Chondrocyte (in vitro differentiated cells): Measurements from ENCODE around the gene TMBIM1. TPM values are rescaled to one million over a fixed set of nuclear protein-coding genes. Genes with fewer than 3 reads are reported as not detected.

ENCODE experiments used
- DNase-seq: peaks from one replicate; pipeline ENCODE4 v3.0.0; 2021; ENCODE audit warnings: mixed read lengths, low spot score
- H3K27ac Mint-ChIP-seq: one replicate; pipeline ENCODE4 v1.8.0; 2021; ENCODE audit warnings: mild to moderate bottlenecking, moderate library complexity, mixed read lengths; ENCODE audit not compliant: unreplicated experiment
- H3K27me3 Mint-ChIP-seq: 2 replicates; pipeline ENCODE4 v1.8.0; 2021; ENCODE audit warnings: low read depth, mixed read lengths
- H3K36me3 Mint-ChIP-seq: 2 replicates; pipeline ENCODE4 v1.8.0; 2021; ENCODE audit warnings: low read depth, mixed read lengths
- H3K4me1 Mint-ChIP-seq: 2 replicates; pipeline ENCODE4 v1.8.0; 2021; ENCODE audit warnings: low read depth, mild to moderate bottlenecking, mixed read lengths
- H3K4me3 Mint-ChIP-seq: one replicate; pipeline ENCODE4 v1.8.0; 2021; ENCODE audit warnings: mild to moderate bottlenecking, moderate library complexity, mixed read lengths; ENCODE audit not compliant: unreplicated experiment
- H3K9me3 Mint-ChIP-seq: 2 replicates; pipeline ENCODE4 v1.8.0; 2021; ENCODE audit warnings: low read depth, mixed read lengths
- total RNA-seq: library from RNA; stranded (reverse); gene quantifications from 3 replicates; pipeline ENCODE4 v1.2.1, GENCODE V29; 2021
- TF ChIP-seq, protein P1 (sequence below): fragments of 200-600 bp; sonication (generic); IDR thresholded peaks from 2 replicates; pipeline ENCODE4 v1.5.0; 2021; ENCODE audit warnings: antibody characterized with exemption, mild to moderate bottlenecking, moderate library complexity

Gene TMBIM1
- total RNA-seq, 1 donor from 2014 or later, result 100 TPM

DNA sequence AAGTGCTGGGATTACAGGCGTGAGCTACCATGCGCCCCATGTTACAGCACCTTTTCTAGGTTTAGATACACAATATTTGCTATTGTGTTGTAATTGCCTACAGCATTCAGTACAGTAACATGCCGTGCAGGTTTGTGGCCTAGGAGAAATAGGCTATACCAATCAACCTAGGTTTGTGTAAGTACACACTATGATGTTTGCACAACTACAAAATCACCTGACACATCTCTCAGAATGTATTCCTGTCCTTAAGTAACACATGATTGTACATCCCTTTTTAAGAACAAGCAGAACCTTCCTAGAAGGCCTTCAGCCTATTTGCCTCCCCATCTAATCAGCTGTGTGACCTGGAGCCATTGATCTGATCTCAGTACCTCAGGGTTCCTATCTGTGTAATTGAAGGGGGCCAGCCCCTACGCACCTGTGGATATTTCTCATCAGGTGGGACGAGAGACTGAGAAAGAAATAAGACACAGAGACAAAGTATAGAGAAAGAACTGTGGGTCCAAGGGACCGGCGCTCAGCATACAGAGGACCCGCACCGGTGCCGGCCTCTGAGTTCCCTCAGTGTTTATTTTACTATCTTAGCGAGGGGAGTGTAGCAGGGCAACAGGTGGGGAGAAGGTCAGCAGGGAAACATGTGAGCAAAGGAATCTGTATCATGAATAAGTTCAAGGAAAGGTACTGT, 18.7 kb upstream of the TMBIM1 start:
- peaks cover 3% of the 10 kb centered on the region for H3K27me3 Mint-ChIP-seq
- H3K36me3 Mint-ChIP-seq, result no peaks in the 10 kb centered on the region
- TF ChIP-seq, protein P1, sequence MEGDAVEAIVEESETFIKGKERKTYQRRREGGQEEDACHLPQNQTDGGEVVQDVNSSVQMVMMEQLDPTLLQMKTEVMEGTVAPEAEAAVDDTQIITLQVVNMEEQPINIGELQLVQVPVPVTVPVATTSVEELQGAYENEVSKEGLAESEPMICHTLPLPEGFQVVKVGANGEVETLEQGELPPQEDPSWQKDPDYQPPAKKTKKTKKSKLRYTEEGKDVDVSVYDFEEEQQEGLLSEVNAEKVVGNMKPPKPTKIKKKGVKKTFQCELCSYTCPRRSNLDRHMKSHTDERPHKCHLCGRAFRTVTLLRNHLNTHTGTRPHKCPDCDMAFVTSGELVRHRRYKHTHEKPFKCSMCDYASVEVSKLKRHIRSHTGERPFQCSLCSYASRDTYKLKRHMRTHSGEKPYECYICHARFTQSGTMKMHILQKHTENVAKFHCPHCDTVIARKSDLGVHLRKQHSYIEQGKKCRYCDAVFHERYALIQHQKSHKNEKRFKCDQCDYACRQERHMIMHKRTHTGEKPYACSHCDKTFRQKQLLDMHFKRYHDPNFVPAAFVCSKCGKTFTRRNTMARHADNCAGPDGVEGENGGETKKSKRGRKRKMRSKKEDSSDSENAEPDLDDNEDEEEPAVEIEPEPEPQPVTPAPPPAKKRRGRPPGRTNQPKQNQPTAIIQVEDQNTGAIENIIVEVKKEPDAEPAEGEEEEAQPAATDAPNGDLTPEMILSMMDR, result no peak
- no peak for DNase-seq
- H3K4me1 Mint-ChIP-seq, result peaks cover 1% of the 10 kb centered on the region
- no peak overlapping the region for H3K4me3 Mint-ChIP-seq
- H3K9me3 Mint-ChIP-seq, result no peaks in the 10 kb centered on the region
- no peak overlapping the region for H3K27ac Mint-ChIP-seq

DNA sequence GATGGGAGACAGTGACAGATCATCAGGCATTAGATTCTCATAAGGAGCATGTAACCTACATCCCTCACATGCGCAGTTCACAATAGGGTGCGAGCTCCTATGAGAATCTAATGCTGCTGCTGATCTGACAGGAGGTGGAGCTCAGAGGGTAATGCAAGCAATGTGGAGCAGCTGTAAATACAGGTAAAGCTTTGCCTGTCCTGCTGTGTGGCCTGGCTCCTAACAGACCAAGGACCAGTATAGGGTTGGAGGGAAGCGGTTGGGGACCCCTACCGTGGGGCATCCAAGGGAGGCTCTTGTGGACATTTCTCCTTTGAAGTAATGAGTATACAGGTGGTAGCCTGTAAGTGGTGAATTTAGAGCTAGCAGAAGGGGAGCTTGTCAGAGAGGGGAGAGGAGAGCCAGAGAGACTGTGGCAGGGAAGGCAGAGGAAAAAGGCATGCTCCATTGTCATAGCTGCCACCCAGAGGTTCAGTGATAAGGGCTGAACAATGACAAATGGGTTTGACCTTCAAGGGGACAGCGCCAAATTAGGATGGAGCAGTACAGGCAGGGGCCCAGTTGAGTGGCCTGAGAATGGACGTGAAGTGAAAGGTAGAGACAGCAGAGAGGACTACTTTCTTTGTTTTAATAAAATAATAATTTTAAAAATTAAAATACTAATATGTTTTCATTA, 15.2 kb upstream of the TMBIM1 start:
- no peak overlapping the region for H3K27ac Mint-ChIP-seq
- no peak for DNase-seq

DNA sequence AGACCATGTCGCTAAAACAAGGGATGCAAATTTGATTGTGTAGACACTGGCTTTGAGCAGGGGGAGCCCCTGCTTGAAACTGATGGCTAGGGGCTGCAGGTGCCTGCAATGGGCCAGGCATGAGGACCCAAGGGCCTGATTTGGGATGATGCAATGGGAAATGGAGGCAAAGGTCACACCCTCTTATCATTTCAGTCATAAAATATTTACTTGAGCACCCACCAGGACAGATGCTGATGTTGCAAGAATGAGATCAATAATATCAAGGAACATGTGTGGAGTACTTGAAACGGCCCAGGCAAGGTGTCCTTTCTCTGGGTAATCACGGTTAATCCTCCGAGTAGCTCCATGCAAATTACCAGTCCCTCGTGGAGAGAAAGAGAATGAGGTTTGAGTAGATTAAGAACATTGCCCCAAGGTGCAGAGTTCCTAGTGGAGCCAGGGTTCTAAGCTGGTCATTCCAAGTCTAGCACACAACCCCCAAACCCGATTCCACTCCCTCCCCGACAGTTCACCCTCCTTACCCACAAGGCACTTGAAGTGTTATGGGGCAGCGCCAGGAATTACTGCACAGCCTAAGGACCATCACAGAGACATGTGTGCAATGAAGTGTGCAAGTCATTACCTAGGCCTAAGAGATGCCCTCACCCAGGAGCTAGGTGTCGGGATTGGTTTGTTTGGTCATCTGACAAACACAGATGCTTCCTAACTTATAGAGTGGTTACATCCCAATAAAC, 14.0 kb upstream of the TMBIM1 start:
- DNase-seq, result no peak
- TF ChIP-seq, protein P1, result no peak
- Mint-ChIP-seq H3K4me1 (peaks cover 9% of the 10 kb centered on the region), H3K9me3 (no peaks in the 10 kb centered on the region), H3K27ac (no peak overlapping the region), H3K4me3 (no peak overlapping the region), H3K27me3 (peaks cover 3% of the 10 kb centered on the region), H3K36me3 (no peaks in the 10 kb centered on the region)

More for the DNA sequence above, 15.2 kb upstream of the TMBIM1 start:
- TF ChIP-seq, protein P1, result no peak
- peaks cover 7% of the 10 kb centered on the region for H3K4me1 Mint-ChIP-seq
- no peak overlapping the region for H3K4me3 Mint-ChIP-seq
- peaks cover 3% of the 10 kb centered on the region for H3K27me3 Mint-ChIP-seq
- H3K9me3 Mint-ChIP-seq, result no peaks in the 10 kb centered on the region
- H3K36me3 Mint-ChIP-seq, result no peaks in the 10 kb centered on the region

DNA sequence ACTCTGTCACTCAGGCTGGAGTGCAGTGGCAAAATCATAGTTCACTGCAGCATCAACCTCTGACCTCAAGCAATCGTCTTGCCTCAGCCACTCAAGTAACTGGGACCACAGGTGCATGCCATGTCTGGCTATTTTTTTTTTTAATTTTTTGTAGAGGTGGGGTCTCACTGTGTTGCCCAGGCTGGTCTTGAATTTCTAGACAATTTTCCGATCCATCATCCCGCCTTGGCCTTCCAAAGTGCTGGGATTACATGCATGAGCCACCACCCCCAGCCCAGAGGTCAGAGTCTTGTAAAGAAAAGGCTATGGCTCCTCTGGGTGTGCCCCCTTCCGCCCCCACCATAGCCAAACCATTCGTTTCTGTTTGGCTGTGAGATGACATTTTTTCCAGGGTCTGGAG, 13.1 kb upstream of the TMBIM1 start:
- no peaks in the 10 kb centered on the region for H3K9me3 Mint-ChIP-seq
- H3K36me3 Mint-ChIP-seq, result no peaks in the 10 kb centered on the region
- no peak for DNase-seq
- no peak overlapping the region for H3K27ac Mint-ChIP-seq
- H3K4me3 Mint-ChIP-seq, result no peak overlapping the region
- H3K4me1 Mint-ChIP-seq, result peaks cover 12% of the 10 kb centered on the region
- TF ChIP-seq, protein P1, result no peak
- H3K27me3 Mint-ChIP-seq, result peaks cover 3% of the 10 kb centered on the region

DNA sequence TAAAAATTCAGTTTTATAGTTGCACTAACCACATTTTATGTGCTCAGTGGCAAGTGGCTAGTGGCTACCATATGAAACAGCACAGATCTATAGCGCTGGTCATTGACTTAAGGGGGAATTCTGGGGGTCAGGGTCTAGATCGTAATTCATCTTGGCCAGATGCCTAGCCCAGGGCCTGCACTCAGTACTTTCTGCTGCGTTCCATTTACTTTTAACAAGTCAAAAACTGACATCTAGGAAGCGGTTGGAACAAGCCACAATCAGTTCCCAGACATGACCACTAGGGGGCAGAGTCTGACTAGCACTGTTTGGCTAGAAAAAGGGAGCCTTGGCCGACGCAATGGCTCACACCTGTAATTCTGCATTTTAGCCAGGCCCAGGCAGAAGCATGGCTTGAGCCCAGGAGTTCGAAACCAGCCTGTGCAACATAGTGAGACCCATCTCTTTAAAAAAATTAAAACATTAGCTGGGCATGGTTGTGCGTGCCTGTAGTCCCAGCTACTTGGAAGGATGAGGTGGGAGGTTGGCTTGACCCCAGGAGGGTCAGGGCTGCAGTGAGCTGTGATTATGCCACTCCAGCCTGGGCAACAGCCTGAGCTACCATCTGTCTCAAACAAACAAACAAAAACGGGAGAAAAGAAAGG, 9.0 kb upstream of the TMBIM1 start:
- no peaks in the 10 kb centered on the region for H3K36me3 Mint-ChIP-seq
- no peak for DNase-seq
- H3K27ac Mint-ChIP-seq, result no peak overlapping the region
- H3K27me3 Mint-ChIP-seq, result no peaks in the 10 kb centered on the region
- H3K9me3 Mint-ChIP-seq, result no peaks in the 10 kb centered on the region
- peaks cover 12% of the 10 kb centered on the region for H3K4me1 Mint-ChIP-seq
- H3K4me3 Mint-ChIP-seq, result no peak overlapping the region
- TF ChIP-seq, protein P1, result peak; percentile 95
